ENCODE data around the gene PLGRKT.
"Not testable (repeated sequence)": the region's sequence is repeated elsewhere in the genome, so short reads cannot be mapped to it uniquely, and the experiment has no call there.

PLGRKT gene

DNA sequence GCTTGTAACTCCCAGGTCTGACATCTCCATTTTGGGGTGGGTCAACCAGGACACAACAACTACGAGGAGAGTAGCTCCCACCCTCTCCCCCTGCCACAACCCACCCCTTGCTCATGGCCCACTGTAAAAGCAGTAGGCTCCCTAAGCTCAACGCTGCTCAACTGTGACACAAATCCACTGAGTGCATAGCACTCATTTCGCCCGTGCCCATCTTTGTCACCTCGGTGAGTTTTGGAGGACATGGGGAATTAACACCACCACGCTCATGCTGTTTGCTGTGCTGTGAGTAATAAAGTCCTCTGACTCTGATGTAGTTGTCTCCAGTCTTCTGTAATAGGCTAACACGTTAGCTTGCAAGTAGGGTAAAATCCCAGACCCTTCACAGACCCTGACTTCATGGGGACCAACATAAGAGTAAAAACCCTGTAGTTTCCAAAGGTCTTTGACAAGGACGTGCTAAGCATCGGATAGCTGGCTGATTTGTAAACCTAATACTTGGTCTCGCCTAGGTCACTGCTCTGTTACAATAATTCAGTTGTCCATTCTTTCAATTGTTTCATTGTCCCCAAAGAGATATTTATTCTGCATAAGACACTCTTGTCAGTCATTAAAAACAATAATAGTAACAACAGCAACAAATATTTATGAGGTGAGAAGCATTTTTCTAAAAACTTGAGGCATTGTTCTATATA is 7.7 kb downstream of the PLGRKT start:
- DNase-seq (ENCODE audit: low spot score) = no peak

DNA sequence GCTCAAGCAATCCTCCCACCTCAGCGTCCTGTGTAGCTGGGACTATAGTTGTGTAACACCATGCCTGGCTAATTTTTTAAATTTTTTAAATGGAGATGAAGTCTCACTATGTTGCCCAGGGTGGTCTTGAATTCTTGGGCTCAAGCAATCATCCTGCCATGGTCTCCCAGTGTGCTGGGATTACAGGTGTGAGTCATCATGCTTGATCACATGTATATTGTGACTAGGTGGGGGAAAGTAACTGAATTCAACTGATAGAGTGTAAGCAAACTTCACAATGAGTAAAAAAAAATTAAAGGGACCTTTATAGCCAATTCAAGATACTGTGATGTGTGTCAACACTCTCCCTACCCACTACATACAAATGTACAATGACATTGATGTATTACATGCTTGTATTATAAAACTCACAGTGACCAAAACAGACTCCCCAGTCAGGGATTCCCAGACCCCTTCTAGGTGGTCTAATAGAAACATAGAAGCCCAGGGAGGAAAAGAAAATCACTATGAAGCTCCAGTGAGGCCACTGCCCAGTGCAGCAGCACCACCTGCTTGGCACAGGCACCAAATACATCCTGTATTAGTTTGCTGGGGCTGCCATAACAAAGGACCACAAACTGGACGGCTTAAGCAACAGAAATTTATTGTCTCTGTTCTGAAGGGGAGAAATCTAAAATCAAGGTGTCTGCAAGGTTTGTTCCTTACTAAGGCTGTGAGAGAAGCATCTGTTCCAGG is 8.8 kb downstream of the PLGRKT start:
- no peak for DNase-seq (ENCODE audit: low spot score)

DNA sequence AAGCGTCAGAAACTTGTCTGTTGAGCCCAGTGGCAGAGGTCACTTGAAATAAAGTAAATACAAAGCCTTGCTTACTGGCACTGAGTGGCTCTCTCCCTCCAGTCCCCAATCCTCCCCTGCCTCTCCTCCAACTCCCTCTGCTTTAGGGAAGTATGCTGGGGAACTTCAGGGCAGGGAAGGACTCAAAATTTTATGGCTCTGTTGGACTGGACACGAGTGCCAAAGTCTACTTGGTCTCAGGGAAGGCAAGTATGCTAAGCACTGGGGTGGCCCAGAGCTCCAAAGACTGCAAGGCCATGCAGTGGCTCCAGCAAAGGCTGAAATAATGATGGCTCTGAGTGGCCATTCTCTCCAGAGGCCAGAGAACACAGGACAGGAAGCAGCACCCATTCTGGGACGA is 9.6 kb downstream of the PLGRKT start:
- DNase-seq (ENCODE audit: low spot score) = no peak

DNA sequence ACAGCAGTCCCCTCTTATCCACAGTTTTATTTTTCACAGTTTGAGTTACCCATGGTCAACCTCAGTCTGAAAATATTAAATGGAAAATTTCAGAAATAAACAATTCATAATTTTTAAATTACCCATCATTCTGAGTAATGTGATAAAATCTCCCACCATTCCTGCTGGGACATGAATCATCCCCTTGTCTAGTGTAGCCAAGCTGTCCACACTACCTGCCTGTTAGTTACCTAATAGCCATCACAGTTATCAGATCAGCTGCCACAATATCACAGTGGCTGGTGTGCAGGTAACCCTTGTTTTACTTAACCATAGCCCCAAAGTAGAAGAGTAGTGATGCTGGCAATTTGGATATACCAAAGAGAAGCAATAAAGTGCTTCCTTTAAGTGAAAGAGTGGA is 10.7 kb downstream of the PLGRKT start:
- DNase-seq (ENCODE audit: low spot score) = no peak

DNA sequence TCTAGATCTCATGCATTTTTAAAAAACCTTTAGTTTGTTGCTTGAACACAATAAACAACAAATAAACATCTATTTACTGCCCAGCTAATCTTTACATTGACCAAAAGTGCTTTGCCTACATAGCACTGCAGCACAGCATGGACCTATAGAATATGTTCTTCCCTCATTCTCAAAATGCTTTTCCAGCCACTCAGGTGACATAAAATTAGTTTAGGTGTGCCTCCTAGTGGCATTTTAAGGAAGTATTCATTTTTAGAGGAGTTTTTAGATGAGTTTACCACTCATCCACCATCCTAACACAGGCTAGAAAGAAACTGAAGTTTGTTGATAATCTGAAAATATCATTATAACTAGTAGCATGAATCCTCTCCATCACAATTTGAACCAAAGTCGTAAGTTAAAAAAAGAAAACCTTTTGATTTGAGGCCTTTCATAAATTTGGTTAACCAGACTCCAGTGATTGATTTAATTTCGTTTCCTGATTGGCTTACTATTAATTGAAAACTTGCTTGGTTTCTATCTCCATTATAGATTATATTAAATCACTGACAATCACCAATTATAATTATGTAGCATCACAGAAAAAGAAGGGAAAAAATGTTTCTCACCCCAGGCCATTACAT is 12.6 kb downstream of the PLGRKT start:
- DNase-seq (ENCODE audit: low spot score) = peak; percentile 31

DNA sequence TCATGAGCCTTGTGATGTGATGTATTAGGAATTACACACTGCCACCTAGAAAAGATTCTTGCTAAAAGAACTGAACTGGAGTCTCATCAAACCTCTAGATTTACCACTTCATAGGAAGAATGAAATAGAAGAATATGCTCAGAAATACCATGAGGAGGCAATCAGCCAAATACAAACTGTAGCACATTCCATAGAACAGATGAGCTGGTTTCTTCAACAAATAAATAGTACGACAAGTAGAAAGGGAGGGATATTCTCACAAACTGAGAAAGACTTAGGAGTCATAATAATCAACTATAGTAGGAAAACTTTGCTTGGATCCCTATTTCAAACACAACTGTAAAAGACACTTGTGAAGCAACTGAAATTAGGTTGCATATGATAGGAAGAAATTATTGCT is 15.4 kb downstream of the PLGRKT start:
- no peak for DNase-seq (ENCODE audit: low spot score)

DNA sequence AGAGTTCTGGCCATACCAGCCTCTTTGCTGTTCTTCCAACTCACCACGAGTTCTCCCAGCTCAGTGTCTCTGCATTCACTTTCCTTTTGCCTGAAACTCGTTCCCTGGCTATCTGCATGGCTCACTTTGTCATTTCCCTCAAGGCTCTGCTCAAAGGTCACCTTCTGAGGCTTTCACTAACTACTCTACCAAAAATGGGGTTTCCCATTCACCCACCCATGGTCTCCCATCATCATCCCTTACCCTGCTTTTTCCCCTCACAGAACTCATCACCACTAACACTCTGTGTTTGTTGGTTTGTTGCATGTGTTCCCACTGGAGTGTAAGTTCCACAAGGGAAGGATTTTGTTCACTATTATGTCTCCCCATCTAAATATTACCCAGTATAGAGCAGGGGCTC is 16.6 kb downstream of the PLGRKT start:
- no peak for DNase-seq (ENCODE audit: low spot score)

DNA sequence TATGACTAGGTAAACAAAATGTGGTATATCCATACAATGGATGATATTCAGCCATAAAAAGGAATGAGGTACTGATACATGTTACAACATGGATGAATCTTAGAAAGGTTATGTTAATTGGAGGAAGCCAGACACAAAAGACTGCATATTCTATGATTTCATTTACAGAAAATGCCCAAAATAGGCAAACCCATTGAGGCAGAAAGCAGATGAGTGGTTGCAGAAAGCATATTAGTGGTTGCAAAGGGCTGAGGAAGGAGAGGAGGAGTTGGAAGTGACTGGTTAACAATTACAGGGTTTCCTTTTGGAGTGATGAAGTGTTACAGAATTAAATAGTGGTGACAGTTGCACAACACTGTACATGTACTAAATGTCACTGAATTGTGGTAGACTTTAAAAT is 17.7 kb downstream of the PLGRKT start:
- no peak for DNase-seq (ENCODE audit: low spot score)

DNA sequence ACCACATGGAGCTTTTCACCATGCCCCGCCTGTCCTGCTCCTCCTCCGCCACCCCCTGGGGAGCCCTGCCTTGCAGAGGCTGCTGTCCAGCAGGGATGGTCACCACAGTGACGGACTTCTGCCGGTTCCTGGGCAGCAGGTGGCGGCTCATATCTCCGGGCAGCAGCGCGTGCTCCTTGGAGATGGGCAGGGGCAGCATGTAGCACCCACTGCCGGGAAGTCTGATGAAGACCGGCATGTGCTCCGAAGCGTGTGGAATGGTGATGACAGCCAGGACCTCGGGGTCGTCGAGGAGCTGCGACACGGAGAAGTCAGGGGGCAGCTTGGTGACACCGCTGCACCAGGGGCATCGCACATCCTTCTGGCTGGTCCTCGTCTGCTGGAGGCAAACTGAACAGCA is 19.2 kb downstream of the PLGRKT start:
- DNase-seq (ENCODE audit: low spot score) = no peak

DNA sequence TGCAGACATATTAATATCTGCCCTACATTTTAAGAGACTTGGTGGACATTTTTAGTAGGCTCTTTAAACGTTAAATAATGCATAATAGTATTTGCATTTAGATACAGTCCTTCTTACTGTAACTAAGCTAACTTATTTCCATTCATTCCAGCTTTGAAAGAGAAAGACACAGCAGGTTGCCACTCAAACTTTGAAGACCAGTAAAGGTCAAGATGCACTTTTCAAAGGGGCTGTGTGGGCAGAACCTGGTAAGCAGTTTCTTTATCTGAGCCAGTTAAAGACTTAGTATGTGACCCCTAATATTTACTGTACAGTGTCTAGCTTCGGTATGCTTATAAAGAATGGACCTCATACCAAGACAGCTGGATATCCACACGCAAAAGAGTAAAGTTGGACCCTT is 20.8 kb downstream of the PLGRKT start:
- no peak for DNase-seq (ENCODE audit: low spot score)

DNA sequence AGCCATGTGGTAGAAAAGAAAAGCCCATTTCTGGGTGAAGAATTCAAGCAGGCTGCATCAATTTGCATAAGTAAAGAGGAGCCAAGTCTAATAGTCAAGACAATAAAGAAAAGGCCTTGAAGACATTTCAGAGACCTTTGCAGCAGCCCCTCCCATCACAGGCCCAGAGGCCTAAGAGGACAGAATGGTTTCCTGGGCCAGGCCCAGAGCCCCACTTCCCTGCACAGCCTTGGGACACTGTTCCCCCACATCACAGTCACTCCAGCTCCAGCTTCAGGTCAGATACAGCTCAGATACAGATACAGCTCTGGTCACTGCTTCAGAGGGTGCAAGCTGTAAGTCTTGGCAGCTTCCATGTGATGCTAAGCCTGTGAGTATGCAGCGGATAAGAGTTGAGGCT is 29.1 kb downstream of the PLGRKT start:
- no peak for DNase-seq (ENCODE audit: low spot score)

DNA sequence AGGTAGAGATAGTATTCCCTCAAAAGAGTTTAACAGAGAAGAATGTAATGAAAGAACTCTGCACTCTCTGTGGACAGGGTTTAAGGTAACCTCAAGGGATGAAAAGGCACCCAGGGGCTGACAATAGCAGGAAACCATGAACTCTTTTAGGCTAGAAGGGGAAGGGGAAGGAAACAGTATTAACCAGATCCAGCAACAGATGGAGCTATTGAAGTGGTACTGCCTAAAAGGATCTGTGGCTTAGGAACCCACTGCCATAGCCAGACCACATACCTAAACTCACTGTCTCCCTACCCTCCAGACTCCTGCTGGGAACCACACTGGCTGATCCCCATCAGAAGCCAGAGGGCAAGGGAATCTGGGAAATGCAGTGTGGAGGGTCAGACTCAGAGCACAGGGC is 35.5 kb downstream of the PLGRKT start:
- DNase-seq (ENCODE audit: low spot score) = no peak

DNA sequence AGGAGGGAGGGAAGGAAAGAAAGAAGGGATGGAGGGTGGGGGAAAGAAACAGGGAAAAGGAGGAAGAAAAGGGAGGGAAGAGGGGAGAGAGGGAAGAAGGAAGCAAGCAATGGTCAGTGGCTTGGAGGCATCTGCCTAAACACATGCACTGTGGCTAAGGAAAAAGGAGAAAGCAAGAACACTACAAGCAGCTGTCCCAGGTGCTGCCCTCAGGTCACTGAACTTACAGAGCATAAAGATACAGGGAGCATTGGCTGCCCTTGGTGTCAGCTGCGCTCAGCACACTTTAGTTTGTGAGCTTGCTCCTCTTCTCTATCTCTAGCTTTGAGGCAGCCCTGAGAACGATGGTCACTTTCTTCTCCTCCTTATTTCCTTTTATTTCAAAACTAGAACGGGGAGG is 40.2 kb downstream of the PLGRKT start:
- DNase-seq (ENCODE audit: low spot score) = not testable (repeated sequence)

DNA sequence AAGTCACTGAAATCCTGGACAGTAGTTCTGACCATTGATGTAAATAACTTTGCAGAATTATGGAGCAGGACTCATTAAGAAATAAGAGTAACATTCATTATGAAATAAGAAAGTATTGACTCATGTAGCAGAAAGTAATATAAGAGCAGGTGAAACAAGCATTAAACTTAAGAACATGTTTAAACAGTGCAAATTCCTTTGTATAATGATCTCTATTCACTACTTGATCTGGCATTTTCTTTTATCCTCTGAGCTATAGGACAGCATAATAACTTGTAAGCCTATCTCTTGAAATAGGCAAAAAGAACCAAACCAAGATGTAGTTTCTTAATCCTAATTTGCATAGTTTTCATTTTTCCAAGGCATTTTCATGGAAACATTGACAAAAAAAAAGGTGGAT is 42.3 kb downstream of the PLGRKT start:
- no peak for DNase-seq (ENCODE audit: low spot score)

DNA sequence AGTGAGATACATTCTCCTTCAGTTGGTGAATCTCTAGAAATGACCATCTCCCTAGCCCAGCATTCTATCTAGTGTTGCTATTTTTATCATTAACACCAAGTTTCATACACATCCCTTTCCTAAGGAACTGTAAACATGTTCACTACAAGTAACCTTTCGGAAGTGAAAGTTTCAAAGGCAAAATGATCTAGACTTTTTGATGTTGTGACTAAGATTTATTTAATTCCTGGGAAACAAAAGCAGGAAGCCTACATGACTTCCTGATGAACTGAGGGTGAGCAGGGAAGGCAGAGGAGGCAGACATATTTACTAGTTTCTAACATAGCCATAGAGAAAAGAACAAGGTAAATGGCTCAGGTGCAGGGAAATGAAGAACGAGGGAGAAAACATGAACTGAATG is 43.7 kb downstream of the PLGRKT start:
- DNase-seq (ENCODE audit: low spot score) = not testable (repeated sequence)

DNA sequence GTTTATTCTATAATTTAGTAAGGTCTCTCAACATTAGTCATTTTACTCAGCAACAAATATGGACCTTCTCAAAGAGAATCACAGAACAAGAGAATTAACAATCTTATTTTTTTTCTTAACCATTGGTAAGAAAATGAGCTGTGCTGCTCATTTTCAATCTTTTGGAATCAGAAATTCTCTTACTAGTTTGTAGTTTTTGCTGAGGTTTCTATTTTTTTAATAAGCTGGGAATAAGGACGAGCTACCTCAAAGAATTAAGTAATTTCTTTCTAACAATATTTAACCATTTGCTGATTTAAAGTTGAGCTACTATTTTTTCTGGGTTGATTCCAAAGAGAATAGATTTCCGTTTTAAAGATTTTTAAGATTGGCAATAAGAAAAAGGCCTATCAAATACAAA is 44.2 kb downstream of the PLGRKT start:
- no peak for DNase-seq (ENCODE audit: low spot score)

DNA sequence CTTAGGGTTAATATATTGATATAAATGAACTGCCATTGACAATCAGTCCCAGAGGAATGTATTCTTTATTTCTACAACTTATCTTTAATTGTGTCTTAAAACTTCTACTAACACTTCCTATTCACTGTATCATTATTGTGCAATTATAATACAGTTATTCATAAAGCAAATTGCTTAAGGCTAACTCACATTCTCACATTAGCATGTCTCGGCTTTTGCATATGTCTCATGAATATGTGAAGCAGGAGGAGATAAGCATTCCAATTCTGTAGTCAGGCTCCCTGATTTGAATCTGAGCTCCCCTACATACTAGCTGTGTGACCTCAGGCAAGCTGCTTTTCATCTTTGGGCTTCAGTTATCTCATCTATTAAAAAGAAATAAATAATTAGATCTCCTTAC is 45.4 kb downstream of the PLGRKT start:
- DNase-seq (ENCODE audit: low spot score) = no peak

DNA sequence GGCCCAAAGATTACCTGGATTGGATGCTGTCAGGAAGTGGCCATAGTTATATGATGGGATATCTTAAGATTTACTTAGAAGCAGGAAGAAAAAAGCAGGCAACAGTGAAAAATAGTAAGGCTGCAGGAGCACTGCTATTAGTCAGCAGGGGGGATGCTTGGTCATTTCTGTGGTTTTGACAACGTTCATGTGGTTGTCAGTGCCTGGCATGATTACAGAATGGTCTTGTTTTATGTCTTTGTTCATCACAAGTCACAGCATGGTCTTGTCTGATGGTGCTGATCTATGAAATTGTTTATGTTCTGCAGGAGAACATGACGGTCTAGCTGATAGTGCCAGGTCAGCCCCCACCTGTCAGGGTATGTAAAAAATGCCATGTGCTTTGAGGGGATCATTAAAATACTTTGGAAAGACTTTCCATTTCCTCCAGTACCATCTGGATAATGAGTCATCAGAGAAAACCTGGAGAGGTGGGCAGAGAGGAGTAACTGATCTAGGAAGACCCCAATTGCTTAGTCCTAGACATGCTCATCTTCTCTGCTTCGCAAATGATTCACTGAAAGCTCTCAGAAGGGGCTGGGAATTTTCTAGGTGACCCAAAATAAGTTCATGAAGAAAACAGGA is 48.5 kb downstream of the PLGRKT start:
- no peak for DNase-seq (ENCODE audit: low spot score)

DNA sequence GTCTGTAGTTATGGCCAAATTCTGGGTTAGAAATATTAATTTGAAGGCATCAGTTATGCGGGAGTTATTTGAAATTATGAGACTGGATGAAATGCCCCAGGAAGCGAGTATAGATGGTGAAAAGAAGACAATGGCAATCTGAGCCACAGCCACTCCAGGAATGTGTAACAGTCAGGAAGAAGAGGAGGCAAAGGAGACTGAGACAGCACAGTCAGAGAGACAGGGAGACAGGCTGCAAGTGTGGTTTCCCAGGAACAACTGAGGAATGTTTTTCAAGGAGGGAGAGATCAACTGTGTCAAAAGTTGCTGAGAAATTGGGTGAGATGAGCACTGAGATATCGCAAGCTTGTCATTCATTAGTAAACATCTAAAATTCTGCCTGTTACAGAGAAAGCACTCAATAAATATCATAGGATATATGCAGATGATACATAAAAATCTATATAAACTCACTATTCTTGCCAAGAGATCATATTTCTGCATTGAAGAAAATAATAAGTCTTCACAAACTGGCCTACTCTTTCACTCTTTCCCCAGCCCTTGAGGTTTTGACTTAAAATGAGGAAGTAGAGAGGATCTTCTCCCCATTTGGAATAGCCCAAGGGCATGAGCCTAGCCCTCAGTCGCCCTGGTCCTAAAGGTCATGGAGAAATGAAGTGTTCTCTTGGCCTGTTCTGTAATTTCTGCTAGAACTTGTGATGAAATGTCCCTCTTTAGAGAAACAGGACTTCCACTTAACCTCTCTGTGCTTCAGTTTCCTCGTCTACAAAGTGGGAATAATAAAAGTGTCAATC is 49.5 kb downstream of the PLGRKT start:
- DNase-seq (ENCODE audit: low spot score) = no peak

DNA sequence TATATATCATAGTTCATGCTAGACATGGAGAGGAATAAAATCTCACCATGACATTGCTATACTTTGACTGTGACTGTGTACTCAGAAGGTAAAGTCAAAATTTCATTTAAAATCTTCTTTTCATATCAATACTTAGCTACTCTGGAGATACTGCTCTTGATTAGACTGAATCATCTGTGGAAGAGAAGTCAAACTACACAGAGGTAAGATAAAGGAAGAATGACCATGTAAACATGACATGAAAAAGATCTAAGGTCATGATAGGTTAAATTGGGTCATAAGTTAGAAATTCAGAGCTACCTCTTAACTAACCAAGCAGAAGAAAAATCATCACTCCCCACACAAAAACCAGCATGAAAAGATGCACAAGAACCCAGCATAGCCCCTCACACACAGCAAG is 53.3 kb downstream of the PLGRKT start:
- no peak for DNase-seq (ENCODE audit: low spot score)

DNA sequence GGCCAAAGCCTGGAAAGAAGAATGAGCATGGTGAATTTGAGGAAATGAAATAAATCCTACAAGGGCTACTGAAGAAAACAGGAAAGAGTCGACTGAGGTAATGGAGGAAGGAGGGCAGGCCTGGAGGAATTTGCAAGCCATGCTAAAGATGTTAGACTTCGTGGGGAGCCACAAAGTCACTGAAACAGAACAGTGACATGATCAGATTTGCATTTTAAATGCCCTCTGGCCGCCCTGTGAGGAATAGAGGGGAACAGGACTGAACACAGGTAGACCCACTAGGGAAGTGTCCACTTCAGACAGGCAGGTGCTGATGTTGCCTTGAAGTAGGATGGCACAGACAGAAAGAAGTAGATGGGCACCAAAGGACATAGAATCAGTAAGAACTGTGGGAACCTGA is 55.2 kb downstream of the PLGRKT start:
- DNase-seq (ENCODE audit: low spot score) = no peak

DNA sequence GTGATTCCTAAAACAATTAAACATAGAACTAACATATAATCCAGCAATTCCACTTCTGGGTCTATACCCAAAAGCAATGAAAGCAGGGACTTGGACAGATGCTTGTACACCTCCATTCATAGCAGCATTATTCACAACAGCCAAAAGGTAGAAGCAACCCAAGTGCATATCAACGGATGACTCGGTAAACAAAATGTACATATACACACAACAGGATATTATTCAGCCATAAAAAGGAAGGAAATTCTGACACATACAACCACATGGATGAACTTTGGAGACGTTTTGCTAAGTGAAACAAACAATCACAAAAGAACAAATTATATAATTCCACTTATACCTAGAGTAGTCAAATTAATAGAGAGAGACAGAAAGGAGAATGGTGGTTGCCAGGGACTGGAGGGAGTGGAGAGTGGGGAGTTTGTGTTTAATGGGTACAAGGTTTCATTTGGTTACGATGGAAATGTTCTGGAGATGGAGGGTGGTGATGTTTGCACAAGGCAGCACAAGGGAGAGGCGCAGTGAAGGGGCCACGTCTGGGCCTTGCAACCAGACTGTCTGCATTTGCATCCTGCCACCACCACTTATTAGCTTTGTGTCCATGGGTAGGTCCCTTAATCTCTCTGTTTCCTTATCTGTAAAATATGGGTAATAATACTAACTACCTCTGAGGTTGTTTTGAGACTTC is 61.8 kb downstream of the PLGRKT start:
- DNase-seq (ENCODE audit: low spot score) = no peak

Data from D341Med (cell line).